KMS-11 (cell line): ENCODE measurements around the gene PRSS27.

Experiments
- H2AFZ ChIP-seq: fragments of 200-600 bp; sonication (generic); 2 replicates; pipeline ENCODE4 v1.6.1; 2016; ENCODE audit warnings: antibody characterized with exemption, mixed run types, low read depth
- H3K27ac ChIP-seq: fragments of 200-600 bp; sonication (generic); 2 replicates; pipeline ENCODE4 v1.6.1; 2016; ENCODE audit warnings: mild to moderate bottlenecking, mixed run types
- H3K27me3 ChIP-seq: fragments of 200-600 bp; sonication (generic); 2 replicates; pipeline ENCODE4 v1.6.1; 2017; ENCODE audit warnings: mild to moderate bottlenecking, low read depth, mixed run types, moderate library complexity; ENCODE audit not compliant: insufficient read depth
- H3K36me3 ChIP-seq: fragments of 200-600 bp; sonication (generic); 2 replicates; pipeline ENCODE4 v1.6.1; 2017; ENCODE audit warnings: mild to moderate bottlenecking, mixed run types; ENCODE audit not compliant: insufficient read depth
- H3K4me1 ChIP-seq: fragments of 200-600 bp; sonication (generic); 2 replicates; pipeline ENCODE4 v1.6.1; 2016; ENCODE audit warnings: mild to moderate bottlenecking, low read depth, mixed run types; ENCODE audit not compliant: poor library complexity, severe bottlenecking
- H3K4me2 ChIP-seq: fragments of 200-600 bp; sonication (generic); 2 replicates; pipeline ENCODE4 v1.7.0; 2016; ENCODE audit warnings: mild to moderate bottlenecking, mixed run types
- H3K4me3 ChIP-seq: fragments of 200-600 bp; sonication (generic); IDR thresholded peaks from 2 replicates; pipeline ENCODE4 v1.6.1; 2017; ENCODE audit warnings: low read depth, low read length, mixed read lengths; ENCODE audit not compliant: insufficient read depth
- H3K79me2 ChIP-seq: fragments of 200-600 bp; sonication (generic); 2 replicates; pipeline ENCODE4 v1.6.1; 2016; ENCODE audit warnings: low read depth, mixed run types; ENCODE audit not compliant: insufficient read depth
- H3K9ac ChIP-seq: fragments of 200-600 bp; sonication (generic); 2 replicates; pipeline ENCODE4 v1.6.1; 2016; ENCODE audit warnings: mild to moderate bottlenecking, mixed run types
- H4K20me1 ChIP-seq: fragments of 200-600 bp; sonication (generic); 2 replicates; pipeline ENCODE4 v1.6.1; 2016; ENCODE audit warnings: mild to moderate bottlenecking, mixed run types; ENCODE audit not compliant: insufficient read depth
- TF ChIP-seq, protein P1 (sequence below): fragments of 200-600 bp; sonication (generic); conservative IDR thresholded peaks from 2 replicates; pipeline ENCODE4 v1.6.1; 2017; ENCODE audit warnings: low read depth, mild to moderate bottlenecking, antibody characterized with exemption, low read length, moderate library complexity, mixed read lengths

PRSS27 gene

DNA sequence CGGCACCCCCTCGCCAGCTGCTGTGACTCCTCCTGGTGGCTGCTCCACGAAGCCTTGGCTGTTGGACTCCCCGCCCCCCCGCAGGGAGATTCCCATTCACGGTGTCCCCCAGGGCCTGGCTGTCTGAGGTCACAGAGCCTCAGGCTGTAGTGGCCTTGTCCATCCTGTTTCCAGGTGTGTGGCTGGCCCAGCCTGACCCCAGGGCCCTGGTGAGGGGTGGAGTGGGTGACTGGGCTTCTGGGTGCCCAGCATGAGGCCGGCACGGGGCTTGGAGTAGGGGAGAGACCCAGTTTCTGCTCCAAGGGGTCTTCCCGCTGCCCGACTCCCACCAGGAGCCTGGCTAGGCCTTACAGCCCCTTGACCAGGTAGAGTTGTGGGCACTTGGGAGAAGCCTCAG lies 10.4 kb downstream of the PRSS27 start:
- TF ChIP-seq, protein P1, sequence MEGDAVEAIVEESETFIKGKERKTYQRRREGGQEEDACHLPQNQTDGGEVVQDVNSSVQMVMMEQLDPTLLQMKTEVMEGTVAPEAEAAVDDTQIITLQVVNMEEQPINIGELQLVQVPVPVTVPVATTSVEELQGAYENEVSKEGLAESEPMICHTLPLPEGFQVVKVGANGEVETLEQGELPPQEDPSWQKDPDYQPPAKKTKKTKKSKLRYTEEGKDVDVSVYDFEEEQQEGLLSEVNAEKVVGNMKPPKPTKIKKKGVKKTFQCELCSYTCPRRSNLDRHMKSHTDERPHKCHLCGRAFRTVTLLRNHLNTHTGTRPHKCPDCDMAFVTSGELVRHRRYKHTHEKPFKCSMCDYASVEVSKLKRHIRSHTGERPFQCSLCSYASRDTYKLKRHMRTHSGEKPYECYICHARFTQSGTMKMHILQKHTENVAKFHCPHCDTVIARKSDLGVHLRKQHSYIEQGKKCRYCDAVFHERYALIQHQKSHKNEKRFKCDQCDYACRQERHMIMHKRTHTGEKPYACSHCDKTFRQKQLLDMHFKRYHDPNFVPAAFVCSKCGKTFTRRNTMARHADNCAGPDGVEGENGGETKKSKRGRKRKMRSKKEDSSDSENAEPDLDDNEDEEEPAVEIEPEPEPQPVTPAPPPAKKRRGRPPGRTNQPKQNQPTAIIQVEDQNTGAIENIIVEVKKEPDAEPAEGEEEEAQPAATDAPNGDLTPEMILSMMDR: no peak
- Histone ChIP-seq H3K27me3 (peaks cover 15% of the 10 kb centered on the region; the same call in 1 of the 2 replicates), H4K20me1 (no peaks in the 10 kb centered on the region), H3K9ac (no peak overlapping the region), H3K36me3 (no peaks in the 10 kb centered on the region), H3K4me3 (no peak overlapping the region), H3K4me2 (no peak overlapping the region), H3K27ac (no peak overlapping the region), H2AFZ (no peak overlapping the region), H3K79me2 (no peaks in the 10 kb centered on the region), H3K4me1 (no peaks in the 10 kb centered on the region)

DNA sequence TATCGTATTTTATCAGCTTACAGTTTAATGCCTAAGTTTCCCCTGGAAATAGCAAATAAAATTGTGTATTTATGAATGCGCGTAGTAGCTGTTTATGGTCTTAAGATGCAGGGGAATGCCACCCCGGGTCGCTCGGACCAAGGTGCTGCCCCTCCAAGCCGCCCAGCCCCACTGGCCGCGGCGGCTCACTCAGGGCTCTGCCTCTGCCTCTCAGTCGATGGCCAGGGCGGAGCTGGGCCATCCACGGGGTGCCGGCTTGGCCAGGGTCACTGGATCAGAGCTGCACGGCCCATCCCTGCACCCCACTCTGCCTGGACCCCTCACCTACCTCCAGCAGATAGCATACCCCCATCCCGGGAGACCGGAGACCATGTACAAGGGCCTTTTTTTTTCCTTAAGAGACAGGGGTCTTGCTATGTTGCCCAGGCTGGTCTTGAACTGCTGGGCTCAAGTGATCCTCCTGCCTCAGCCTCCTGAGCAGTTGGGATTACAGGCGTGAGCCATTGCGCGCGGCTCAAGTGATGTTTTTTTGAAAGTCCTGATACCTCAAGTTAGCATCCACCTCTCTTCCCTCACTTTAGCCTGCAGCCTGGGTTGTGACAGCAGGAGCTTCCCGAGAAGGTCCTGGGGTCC lies 11.0 kb downstream of the PRSS27 start:
- Histone ChIP-seq H3K79me2 (no peaks in the 10 kb centered on the region), H3K4me3 (no peak overlapping the region), H3K4me1 (no peaks in the 10 kb centered on the region), H3K4me2 (no peak overlapping the region), H3K36me3 (no peaks in the 10 kb centered on the region), H2AFZ (no peak overlapping the region), H3K27me3 (peaks cover 10% of the 10 kb centered on the region; the same call in 1 of the 2 replicates), H4K20me1 (no peaks in the 10 kb centered on the region), H3K9ac (no peak overlapping the region), H3K27ac (no peak overlapping the region)
- TF ChIP-seq, protein P1: no peak

DNA sequence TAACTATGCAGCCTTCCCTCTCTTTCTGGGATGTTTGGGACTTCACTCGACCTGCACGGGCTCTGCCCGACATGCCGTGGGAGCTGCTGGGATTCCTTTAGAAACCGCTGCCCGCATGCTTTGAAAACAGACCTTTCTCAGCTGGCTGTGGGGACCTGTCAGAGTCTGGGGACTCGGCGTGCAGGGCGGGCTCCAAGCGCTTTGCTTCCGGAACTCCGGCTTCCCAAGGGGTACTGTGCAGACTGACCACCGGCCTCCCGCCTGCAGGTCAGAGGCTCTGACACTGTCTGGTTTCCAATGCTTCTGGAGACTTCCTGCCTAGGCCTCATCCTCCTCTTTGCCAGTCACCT lies 11.8 kb downstream of the PRSS27 start:
- H3K4me3 ChIP-seq: no peak overlapping the region
- H2AFZ ChIP-seq: no peak overlapping the region
- no peak overlapping the region for H3K27ac ChIP-seq
- H3K79me2 ChIP-seq: no peaks in the 10 kb centered on the region
- no peaks in the 10 kb centered on the region for H4K20me1 ChIP-seq
- no peak overlapping the region for H3K4me2 ChIP-seq
- H3K9ac ChIP-seq: no peak overlapping the region
- H3K36me3 ChIP-seq: no peaks in the 10 kb centered on the region
- TF ChIP-seq, protein P1: no peak
- H3K27me3 ChIP-seq: peaks cover 2% of the 10 kb centered on the region; the same call in 1 of the 2 replicates
- no peaks in the 10 kb centered on the region for H3K4me1 ChIP-seq

DNA sequence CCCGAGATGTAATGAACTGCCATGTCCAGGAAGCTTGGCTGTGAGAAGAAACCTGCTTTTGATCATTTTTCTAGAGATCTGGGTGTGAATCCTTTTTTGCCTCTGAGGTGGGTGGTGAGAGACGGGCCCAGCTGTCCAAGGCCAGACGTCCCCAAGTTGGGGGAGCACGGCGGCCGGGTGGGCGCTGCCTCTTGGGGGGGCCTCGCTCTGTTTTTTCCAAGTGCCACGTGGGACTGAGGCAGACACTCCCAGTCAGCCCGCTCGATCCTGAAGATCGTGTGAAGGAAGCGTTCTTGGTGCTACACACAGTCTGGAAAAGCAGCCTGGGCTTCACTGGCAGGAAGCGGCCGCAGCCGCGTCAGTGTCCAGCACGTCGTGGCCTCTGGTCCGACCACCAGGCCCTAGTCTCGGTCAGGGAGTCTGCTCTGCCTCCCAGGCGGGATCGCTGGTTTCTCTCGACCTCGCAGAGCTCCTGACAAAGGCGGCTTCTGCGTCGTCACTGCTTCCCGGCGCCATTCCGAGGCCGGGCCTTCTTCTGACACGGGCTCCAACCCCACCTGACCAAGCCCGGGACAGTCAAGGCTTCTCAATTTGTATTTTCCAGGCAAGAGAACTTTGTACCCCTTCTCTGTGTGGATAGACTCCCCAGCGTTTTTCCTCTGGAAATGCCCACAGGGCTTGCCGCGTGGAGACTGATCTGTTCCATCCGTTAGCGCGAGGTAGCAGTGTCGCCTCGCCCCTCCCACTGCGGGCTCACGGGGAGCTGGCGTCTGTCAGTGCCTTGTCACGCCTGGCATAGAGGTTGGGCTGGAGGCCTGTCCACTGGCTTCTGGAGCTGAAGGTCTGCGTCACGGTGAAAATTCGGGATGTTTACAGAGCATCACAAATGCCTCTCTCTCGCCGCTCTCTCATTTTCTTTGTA lies 12.4 kb downstream of the PRSS27 start:
- Histone ChIP-seq H4K20me1 (no peaks in the 10 kb centered on the region), H3K36me3 (no peaks in the 10 kb centered on the region), H3K4me2 (no peak overlapping the region), H3K27ac (no peak overlapping the region), H3K79me2 (no peaks in the 10 kb centered on the region), H3K4me3 (no peak overlapping the region), H3K9ac (no peak overlapping the region), H3K4me1 (no peaks in the 10 kb centered on the region), H3K27me3 (no peaks in the 10 kb centered on the region; the same call in 1 of the 2 replicates), H2AFZ (no peak overlapping the region)
- TF ChIP-seq, protein P1: no peak
